GM18870 (cell line): ENCODE measurements around the gene SPATA32.
"Not testable (repeated sequence)": the region's sequence is repeated elsewhere in the genome, so short reads cannot be mapped to it uniquely, and the experiment has no call there.

Source experiments
- ATAC-seq: cut with Tn5 transposase; IDR thresholded peaks from one replicate; pipeline ENCODE4 v1.9.1; 2021; ENCODE audit warnings: moderate library complexity; ENCODE audit not compliant: unreplicated experiment

The SPATA32 gene, protein sequence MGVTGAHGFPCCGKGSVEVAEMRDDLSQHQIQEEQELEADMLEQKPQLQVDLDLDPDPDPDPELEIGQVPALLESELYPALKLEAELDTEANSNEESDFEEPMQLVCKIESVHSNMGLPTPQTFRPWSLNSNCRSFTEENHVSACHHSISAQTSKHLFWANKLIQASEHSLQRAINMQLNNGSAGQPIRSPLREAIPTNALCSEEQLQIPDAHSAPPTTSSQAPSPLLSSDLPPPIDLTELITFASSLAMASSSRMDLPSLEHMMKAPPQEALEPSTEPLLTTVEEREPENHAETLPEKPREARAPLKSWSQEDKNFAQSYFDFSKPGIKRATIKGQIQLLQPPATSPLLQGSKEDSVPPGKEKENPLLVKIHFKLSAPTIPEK

DNA sequence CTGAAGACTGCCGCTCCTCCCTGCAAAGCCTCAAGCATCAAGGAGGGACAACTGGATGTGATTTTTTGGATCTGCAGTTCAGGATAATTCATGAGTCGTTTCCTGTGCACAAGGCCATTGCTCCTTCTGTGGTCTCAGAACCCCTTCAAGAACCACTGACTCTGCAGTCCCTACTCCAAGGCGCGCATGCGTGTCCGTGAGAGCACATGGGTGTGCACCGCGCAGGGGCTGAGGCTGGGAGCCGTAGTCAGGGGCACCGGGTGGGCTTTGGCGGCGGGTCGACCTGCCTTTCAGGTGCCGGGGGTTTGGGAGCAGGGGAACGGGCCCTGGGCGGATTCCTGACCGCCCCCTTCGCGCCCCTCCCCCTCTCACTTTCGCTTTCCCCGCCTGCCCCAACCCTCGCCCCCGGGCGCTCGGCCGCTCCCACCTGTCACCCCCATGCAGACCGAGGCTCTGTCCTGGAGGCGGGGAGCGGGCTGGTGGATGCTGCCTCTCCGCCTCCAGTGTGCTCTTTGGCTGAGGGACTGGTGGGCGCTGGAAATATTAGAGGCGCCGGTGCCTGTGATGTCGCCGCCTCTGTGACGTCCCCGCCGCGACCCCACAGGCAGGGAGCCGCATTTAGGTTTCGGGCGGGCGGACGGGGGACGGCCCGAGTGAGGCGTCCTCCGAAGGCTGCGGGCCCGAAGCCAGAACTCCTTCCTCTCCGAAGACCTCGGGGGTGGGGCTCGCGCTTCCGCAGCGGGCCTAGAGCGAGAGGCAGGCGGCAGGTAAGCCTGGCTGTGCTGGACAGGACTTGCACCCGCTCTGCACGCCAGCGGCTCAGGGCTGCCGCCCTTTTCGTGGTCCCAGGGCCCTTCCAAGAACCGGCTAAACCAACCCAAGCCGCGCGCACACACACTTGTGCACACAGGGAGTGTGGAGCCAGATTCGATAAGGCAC lies at the start of gene SPATA32:
SPATA32 (minus strand) TSS at position 518 of the 939 bp plus-strand sequence; CDS start at position 440, 78 bp downstream.
- no peak for ATAC-seq

GRCh38 chr17:45311401-45311759 lies 49.5 kb upstream of the SPATA32 start:
- ATAC-seq = no peak

GRCh38 chr17:45310380-45311324 lies 48.8 kb upstream of the SPATA32 start:
- no peak for ATAC-seq

DNA sequence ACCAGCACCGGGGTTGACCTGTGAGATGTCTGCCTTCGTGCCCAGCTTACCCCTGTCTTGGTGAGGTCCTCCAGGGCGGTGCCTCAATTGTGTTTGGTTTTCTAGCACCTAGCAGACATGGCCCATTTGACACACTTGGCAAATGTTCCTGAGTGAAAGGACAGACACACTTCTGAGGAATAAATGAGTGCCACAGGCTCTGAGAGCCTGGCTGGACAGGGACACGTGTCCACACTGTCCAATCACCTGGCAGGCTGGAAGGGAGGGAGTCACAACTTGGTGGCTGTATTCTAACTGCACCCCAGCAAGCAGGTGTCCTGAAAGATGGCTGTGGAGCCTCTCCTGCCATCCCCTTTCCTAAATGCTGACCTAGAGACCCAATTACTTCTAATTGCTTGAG lies 47.5 kb upstream of the SPATA32 start:
- no peak for ATAC-seq

DNA sequence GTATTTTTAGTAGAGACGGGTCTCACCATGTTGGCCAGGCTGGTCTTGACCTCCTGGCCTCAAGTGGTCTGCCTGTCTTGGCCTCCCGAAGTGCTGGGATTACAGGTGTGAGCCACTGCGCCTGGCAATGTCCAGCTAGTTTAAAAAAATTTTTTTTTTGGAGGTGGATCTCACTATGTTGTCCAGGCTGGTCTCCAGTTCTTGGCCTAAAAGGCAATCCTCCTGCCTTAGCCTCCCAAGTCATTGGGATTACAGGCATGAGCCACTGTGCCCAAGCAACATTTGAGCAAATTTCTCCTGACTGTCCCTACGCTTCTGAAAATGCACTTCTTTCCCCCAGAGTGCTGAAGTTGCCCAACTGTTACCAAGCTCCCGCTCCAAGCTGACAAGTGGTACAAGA lies 46.9 kb upstream of the SPATA32 start:
- ATAC-seq = no peak

- ATAC-seq = no peak
Measured at GRCh38 chr17:45308016-45308365, 46.1 kb upstream of the SPATA32 start.

DNA sequence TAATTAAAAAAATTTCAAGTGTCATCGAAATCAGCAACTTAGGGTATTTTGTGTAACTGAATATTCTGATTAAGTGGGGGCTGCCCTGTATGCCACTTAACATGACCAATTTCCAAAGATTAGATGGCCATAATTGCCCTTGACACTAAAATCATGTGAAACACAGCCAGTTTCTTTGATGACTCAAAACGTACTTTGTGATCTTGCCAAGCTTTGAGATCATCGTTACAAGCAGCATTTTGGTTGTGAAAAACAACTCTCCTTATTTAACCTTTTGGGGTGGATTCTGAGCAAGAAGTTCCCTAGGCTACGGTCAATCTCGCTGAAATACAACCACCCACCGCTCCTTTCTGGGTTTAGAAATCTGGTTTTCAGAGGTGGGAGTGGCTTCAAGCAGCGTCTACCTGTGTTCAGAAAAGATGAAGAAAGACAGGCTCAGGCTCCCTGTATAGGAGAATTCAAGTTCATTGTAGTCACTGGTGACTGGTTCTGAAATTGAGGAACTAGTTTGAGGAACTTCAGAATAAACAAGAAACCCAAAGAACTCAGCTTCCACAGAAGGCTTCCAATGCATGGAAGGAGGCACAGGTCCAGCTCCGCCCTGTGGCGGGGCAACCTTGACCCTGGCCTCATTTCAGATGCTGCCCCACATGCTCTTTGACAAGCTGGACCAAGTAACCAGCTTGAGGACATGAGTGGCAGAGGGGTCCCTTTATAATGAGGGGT lies 45.6 kb upstream of the SPATA32 start:
- ATAC-seq = no peak

DNA sequence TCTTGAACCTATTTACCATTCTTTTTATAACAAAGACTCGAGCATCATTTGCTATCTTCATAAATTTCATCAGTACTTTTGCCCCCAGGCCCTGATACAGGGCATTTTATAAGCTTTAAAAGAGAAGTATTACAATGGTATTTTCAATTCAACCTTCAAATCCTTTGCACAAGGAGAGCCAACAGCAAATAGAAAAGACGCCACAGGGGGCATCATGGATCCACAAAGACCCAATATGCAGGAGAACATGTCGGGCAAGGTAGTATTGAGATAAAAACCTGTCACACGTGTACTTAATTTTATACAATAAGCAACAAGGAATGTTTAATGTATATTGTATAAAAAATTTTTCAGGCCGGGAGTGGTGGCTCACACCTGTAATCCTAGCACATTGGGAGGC lies 44.7 kb upstream of the SPATA32 start:
- no peak for ATAC-seq

DNA sequence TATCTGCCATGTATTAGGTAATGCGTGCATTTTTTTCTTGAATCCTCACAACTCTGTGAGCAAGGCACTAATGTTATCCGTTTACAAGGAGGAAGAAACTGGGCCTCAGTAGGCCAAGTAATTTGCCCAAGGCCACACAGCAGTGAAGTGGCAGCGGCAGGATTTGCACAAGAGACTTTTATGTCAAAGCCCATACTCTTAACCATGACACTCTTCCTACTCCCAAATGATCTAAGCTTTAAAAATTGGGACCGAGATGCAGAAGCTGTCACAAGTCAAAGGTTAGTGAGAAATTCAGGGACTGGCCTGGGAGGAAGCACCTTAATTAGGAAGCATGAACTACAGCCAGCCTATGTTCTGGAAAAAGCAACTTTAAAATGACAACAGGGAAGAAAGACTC lies 44.2 kb upstream of the SPATA32 start:
- ATAC-seq = no peak

DNA sequence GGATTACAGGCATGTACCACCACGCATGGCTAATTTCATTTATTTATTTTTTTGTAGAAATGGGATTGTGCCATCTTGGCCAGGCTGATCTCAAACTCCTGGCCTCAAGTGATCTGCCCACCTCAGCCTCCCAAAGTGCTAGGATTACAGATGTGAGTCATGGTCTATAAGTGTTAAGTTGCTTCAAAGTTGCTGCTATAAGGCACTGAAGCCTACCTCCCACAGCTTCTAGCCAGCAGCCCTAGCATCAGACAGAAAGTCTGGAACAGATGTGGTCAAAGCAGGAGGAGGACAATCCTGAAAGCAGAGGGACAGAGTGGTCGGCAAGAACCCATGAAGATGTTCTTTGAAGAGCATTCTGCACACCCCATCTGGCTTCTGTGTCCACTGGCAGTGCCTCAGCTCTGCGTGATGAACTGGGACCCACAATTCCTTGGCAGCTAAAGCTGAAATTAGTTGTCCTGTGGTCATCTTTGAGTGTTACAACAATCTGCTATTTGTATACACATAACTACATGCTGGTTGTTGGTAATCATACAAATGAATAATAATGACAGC lies 43.7 kb upstream of the SPATA32 start:
- ATAC-seq = no peak

DNA sequence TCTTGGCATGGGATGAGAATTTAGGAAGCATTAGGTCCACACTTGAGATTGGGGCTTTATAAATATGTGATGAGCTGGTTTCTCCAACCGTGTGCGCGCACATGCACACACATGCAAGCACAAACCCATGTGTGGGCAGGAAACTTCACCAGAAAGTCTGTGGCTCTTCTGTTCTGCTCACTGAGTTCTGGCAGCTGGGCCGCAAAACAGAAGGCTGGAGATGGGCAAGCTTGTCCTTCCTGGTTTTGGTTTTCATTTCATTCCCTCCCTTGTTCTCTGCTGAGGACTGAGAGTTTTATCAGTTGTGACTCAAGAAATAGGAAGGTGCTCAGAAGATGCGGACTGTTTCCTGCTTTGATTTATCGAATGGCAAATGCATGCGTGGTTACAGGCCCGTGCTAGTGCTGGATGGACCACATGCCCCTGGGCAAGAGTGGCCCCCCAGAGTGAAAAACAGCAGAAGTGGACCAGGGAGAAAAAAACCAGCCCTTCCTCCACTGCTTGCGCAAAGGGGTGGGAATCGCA lies 40.8 kb upstream of the SPATA32 start:
- peak; percentile 47 for ATAC-seq

DNA sequence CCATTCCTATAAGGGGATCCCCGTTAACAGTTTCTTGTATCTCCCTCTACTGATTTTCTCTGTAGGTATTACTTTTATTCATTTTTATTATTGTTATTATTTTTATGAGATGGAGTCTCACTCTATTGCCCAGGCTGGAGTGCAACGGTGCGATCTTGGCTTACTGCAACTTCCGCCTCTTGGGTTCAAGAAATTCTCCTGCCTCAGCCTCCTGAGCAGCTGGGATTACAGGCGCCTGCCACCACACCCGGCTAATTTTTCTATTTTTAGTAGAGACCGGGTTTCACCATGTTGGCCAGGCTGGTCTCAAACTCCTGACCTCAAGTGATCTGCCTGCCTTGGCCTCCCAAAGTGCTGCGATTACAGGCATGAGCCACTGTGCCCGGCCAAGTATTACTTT lies 40.3 kb upstream of the SPATA32 start:
- not testable (repeated sequence) for ATAC-seq

DNA sequence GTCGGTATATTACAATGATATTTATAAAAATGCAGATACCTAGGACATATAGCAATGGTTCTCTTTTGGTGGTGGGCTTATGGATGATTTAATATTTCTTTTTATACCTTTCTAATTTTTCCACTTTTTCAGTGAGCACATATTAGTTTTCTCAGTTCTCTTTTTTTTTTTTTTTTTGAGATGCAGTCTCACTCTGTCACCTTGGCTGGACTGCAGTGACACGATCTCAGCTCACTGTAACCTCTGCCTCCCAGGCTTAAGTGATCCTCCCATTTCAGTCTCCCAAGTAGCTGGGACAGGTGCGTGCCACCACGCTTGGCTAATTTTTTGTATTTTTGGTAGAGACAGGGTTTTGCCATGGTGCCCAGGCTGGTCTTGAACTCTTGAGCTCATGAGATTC lies 39.8 kb upstream of the SPATA32 start:
- no peak for ATAC-seq

DNA sequence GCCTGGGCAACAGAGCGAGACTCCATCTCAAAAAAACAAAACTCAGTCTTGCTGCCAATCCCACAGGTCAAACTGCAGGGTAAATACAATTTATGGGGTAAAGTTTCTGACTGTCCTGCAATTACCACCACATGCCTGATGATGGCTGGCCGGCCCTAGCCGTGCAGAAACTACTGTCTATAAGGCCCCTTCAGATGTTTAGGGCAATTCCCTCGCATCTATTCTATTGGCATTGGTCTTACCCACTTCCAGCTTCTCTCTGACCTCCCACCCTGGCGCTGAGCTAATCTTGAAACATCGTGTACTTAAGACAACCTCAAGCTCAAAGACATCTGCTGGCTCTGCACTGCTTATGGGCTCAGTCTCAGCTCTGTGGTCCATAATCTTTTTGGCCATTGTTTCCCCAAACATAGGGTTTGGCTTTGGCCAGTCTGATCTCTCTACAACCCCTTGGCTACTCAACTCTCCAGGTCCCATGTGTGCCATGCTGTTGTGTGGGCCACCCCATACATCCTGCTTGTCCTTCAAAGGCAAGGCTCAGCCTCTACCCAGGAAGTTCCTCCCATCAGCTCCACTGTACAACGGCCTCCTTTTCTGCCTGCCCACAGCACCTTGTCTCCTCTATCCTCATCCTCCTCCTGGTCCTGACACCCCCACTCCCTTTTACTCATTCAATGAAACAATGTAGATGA lies 38.3 kb upstream of the SPATA32 start:
- ATAC-seq = no peak

DNA sequence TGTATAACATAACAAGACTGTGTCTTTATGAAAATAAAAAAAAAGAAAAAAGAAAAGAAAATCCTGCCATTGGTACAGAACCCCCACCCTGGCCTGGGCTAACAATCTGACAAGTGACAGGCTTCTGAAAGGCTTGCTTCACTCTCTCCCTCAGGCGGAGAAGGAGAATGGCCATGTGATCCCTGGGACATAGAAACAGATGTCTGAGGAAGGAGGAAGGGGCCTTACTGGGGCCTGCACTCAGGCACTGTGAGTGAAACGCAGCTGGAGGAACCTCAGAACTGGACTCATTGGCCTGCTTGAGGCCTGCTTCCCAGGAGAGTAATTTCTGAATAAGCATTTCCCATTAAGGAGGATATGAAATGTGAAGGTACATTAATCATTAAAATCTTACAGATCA lies 37.5 kb upstream of the SPATA32 start:
- ATAC-seq = no peak

GRCh38 chr17:45298546-45299285 lies 36.8 kb upstream of the SPATA32 start:
- no peak for ATAC-seq

DNA sequence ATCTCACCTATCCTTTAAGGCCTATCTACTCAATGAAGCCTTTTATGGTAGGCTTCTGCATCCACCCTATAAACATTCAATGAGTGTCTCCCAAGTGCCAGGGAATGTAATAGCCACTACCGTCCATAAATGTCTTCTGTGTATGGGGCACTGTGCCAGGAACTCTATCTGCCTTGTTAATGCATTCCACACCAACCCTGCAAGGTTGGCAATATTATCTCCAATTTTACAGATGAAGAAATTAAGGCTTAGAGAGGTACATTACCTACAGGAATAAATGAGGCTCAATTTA lies 34.9 kb upstream of the SPATA32 start:
- no peak for ATAC-seq

DNA sequence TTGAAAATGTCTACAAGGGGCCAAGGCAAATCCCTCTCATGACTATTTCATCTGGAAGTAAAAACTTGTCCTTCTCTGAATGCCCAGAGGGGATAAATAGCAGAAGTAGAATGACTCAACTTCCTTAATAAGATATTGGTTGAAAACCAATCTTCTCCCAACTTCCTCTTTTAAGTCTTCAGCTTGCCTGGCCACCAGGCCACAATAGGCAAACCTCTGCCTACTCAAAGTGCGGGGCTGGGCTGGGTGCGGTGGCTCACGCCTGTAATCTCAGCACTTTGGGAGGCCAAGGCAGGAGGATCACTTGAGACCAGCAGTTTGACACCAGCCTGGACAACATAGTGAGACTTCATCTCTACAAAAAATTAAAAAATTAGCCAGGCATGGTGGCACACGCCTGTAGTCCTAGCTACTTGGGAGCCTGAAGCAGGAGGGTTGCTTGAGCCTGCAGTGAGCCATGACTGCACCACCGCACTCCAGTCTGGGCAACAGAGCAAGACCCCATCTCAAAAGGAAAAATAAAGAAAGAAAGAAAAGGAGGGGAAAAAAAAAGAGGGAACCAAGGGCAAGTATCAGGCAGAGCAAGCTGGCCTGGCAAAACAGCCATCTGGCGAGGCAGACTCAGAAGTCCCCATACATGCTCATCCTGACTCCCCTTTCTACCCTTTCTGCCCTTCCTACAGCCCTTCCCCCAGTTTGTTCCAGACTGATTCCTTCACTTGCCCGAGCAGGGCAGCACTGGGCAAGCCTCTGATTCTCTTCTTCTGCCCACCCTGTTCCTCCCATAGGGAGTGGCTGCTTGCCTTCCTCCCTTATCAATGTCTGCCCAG lies 34.3 kb upstream of the SPATA32 start:
- no peak for ATAC-seq
